HEK293 (cell line): ENCODE results near the gene RCOR3.

ENCODE experiments used
- CTCF ChIA-PET: fragments of 350-600 bp; formaldehyde crosslinking; extraction: SDS; loops from one replicate; lab custom pipeline; 2021; ENCODE audit warnings: antibody characterized with exemption; lab: Yijun Ruan, JAX
- POLR2A ChIA-PET: fragments of 300-600 bp; formaldehyde crosslinking; extraction: SDS; loops from one replicate; lab custom pipeline; 2020; ENCODE audit warnings: antibody characterized with exemption, inconsistent platforms; lab: Yijun Ruan, JAX
- H3K27ac ChIP-seq: fragments of 200-500 bp; sonication (Bioruptor generic); 2 replicates; pipeline ENCODE4 v1.5.1; 2014; ENCODE audit warnings: low read depth, low read length, control low read depth, inconsistent platforms; ENCODE audit errors: extremely low read depth
- H3K36me3 ChIP-seq, 2 experiments: fragments of 200-500 bp in 1 of 2; sonication (Bioruptor generic) in 1 of 2; 1 replicate in 1 of 2; 2 replicates in 1 of 2; pipeline ENCODE4 v1.5.1; 2014 to 2017; ENCODE audit warnings: inconsistent platforms in 2 of 2, low read length in 2 of 2; ENCODE audit not compliant: control insufficient read depth in 2 of 2, insufficient read depth in 1 of 2
- H3K4me1 ChIP-seq: fragments of 200-500 bp; sonication (Bioruptor generic); 2 replicates; pipeline ENCODE4 v1.5.1; 2014; ENCODE audit warnings: mild to moderate bottlenecking, low read length, inconsistent platforms; ENCODE audit not compliant: control insufficient read depth, insufficient read depth
- H3K4me3 ChIP-seq: 2 replicates; pipeline ENCODE4 v1.5.1; 2011; ENCODE audit warnings: low read depth, mild to moderate bottlenecking, control low read depth, low read length, moderate library complexity
- H3K9me3 ChIP-seq: fragments of 200-500 bp; sonication (Bioruptor generic); 2 replicates; pipeline ENCODE4 v1.5.1; 2014; ENCODE audit warnings: low read depth, low read length, inconsistent platforms; ENCODE audit not compliant: control insufficient read depth, insufficient read depth
- KLF17 ChIP-seq: fragments of 450-650 bp; formaldehyde crosslinking; IDR thresholded peaks from 2 replicates; pipeline ENCODE4 v1.5.1; 2016; ENCODE audit warnings: missing biosample characterization, missing genetic modification characterization
- KLF9 ChIP-seq: fragments of 450-650 bp; formaldehyde crosslinking; IDR thresholded peaks from 2 replicates; pipeline ENCODE4 v1.5.1; 2016; ENCODE audit warnings: missing biosample characterization, missing genetic modification characterization, low read depth
- MEIS1 ChIP-seq: sonication (generic); formaldehyde crosslinking; IDR thresholded peaks from 2 replicates; pipeline ENCODE4 v1.8.1; 2022; ENCODE audit warnings: missing genetic modification reagents, mild to moderate bottlenecking, borderline replicate concordance
- PRDM10 ChIP-seq: fragments of 450-650 bp; formaldehyde crosslinking; IDR thresholded peaks from 2 replicates; pipeline ENCODE4 v1.5.1; 2016; ENCODE audit warnings: missing biosample characterization, missing genetic modification characterization
- YY1 ChIP-seq: fragments of 450-650 bp; formaldehyde crosslinking; IDR thresholded peaks from 2 replicates; pipeline ENCODE4 v1.5.1; 2018; ENCODE audit warnings: missing biosample characterization, missing genetic modification characterization
- ZBTB20 ChIP-seq: fragments of 450-650 bp; formaldehyde crosslinking; IDR thresholded peaks from 2 replicates; pipeline ENCODE4 v1.5.1; 2016; ENCODE audit warnings: missing biosample characterization, missing genetic modification characterization
- ZBTB8A ChIP-seq: fragments of 450-650 bp; formaldehyde crosslinking; IDR thresholded peaks from 2 replicates; pipeline ENCODE4 v1.5.1; 2016; ENCODE audit warnings: missing biosample characterization, missing genetic modification characterization
- ZFP69B ChIP-seq: fragments of 450-650 bp; formaldehyde crosslinking; IDR thresholded peaks from 2 replicates; pipeline ENCODE4 v1.5.1; 2016; ENCODE audit warnings: missing biosample characterization, missing genetic modification characterization
- ZIC2 ChIP-seq: fragments of 450-650 bp; formaldehyde crosslinking; IDR thresholded peaks from 2 replicates; pipeline ENCODE4 v1.5.1; 2016; ENCODE audit warnings: missing biosample characterization, missing genetic modification characterization
- ZNF184 ChIP-seq: fragments of 450-650 bp; IDR thresholded peaks from 2 replicates; pipeline ENCODE4 v1.5.1; 2018; ENCODE audit warnings: missing biosample characterization, mild to moderate bottlenecking, missing genetic modification characterization
- ZNF341 ChIP-seq: fragments of 450-650 bp; formaldehyde crosslinking; IDR thresholded peaks from 2 replicates; pipeline ENCODE4; 2016; ENCODE audit warnings: low read depth, missing biosample characterization, missing genetic modification characterization
- ZNF350 ChIP-seq: fragments of 450-650 bp; formaldehyde crosslinking; IDR thresholded peaks from 2 replicates; pipeline ENCODE4 v1.5.0; 2017; ENCODE audit warnings: missing biosample characterization, mild to moderate bottlenecking, missing genetic modification characterization
- ZNF544 ChIP-seq: fragments of 450-650 bp; formaldehyde crosslinking; IDR thresholded peaks from 2 replicates; pipeline ENCODE4 v1.5.0; 2017; ENCODE audit warnings: missing biosample characterization, missing genetic modification characterization
- ZNF621 ChIP-seq: fragments of 450-650 bp; formaldehyde crosslinking; IDR thresholded peaks from 2 replicates; pipeline ENCODE4 v1.5.1; 2017; ENCODE audit warnings: missing biosample characterization, missing genetic modification characterization
- ZNF707 ChIP-seq: fragments of 450-650 bp; formaldehyde crosslinking; IDR thresholded peaks from 2 replicates; pipeline ENCODE4 v1.5.1; 2016; ENCODE audit warnings: missing biosample characterization, missing genetic modification characterization
- TF ChIP-seq, protein P1 (sequence below): fragments of 450-650 bp; formaldehyde crosslinking; IDR thresholded peaks from 2 replicates; pipeline ENCODE4 v1.5.1; 2016; ENCODE audit warnings: missing biosample characterization, missing genetic modification characterization

The RCOR3 gene

GRCh38 chr1:211330282-211330936 is 71.2 kb downstream of the RCOR3 start (continued):
- TF ChIP-seq ZNF184 (tag by site-specific recombination) (no peak), KLF9 (tag by site-specific recombination) (no peak), ZFP69B (tag by site-specific recombination) (no peak), ZNF621 (tag by site-specific recombination) (no peak), ZBTB8A (tag by site-specific recombination) (no peak), ZNF350 (tag by site-specific recombination) (no peak), ZIC2 (no peak)
- TF ChIP-seq, protein P1, sequence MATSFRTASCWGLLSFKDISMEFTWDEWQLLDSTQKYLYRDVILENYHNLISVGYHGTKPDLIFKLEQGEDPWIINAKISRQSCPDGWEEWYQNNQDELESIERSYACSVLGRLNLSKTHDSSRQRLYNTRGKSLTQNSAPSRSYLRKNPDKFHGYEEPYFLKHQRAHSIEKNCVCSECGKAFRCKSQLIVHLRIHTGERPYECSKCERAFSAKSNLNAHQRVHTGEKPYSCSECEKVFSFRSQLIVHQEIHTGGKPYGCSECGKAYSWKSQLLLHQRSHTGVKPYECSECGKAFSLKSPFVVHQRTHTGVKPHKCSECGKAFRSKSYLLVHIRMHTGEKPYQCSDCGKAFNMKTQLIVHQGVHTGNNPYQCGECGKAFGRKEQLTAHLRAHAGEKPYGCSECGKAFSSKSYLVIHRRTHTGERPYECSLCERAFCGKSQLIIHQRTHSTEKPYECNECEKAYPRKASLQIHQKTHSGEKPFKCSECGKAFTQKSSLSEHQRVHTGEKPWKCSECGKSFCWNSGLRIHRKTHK (tag by site-specific recombination): no peak
- TF ChIP-seq, all 188 proteins: peak for 5

- Histone ChIP-seq H3K4me1 (peaks cover 6% of the 10 kb centered on the region), H3K27ac (no peak overlapping the region), H3K36me3 (no peaks in the 10 kb centered on the region), H3K4me3 (no peak overlapping the region), H3K9me3 (no peaks in the 10 kb centered on the region)
- ChIA-PET POLR2A (interaction anchor here (0.7 to 1.1 kb wide), 3 partner anchors 64 to 464 kb away, joined by 3 read pairs; no protein-coding TSS in a partner anchor), CTCF (interaction anchor here (0.7 to 1.9 kb wide), 4 partner anchors 8 to 324 kb away, joined by 3 to 8 read pairs (median 3); no protein-coding TSS in a partner anchor)
- no peak for TF ChIP-seq ZNF707
Observed at GRCh38 chr1:211331011-211331709, 72.0 kb downstream of the RCOR3 start.

DNA sequence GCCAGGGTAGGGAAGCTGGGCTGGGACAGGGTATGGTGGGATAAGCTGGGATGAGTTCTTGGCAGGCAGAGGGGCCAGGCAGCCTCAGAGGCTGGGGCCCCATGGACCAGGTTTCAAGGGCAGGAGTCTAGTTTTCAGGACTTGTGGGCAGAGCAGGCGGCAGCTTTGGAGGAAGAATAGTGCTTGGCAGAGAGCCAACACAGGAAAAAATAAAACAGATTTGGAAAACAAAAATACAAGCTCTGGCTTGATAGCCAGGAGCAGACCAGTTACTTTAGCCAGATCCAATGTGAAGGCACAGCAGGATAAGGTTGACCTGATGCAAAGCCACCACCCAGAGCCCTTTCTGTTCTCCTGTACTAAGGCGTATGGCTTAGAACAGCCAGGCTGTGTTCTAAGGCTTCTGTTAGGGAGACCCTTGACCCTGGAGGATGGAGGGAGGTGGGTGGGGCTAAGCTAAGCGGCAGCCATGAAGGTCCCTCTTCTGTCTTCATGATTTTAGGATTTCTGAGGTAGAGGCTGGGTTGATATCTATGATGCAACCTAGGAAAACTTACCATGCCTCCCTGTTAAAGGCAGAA is 73.0 kb downstream of the RCOR3 start:
- Histone ChIP-seq H3K36me3 (no peaks in the 10 kb centered on the region), H3K4me1 (peaks cover 6% of the 10 kb centered on the region), H3K27ac (no peak overlapping the region), H3K9me3 (no peaks in the 10 kb centered on the region), H3K4me3 (no peak overlapping the region)
- TF ChIP-seq ZNF341: peak; percentile 44; the same call in 1 of the 2 replicates
- TF ChIP-seq ZNF184 (tag by site-specific recombination): no peak
- TF ChIP-seq ZNF544 (tag by site-specific recombination): 0 out of 2 replicates have a peak, but pooled peaks have one; percentile 44
- peak; percentile 63 for TF ChIP-seq ZBTB20 (tag by site-specific recombination)
- CTCF ChIA-PET: interaction anchor here (0.7 to 1.9 kb wide), 4 partner anchors 9 to 323 kb away, joined by 3 to 8 read pairs (median 3); no protein-coding TSS in a partner anchor
- POLR2A ChIA-PET: no interaction called here

DNA sequence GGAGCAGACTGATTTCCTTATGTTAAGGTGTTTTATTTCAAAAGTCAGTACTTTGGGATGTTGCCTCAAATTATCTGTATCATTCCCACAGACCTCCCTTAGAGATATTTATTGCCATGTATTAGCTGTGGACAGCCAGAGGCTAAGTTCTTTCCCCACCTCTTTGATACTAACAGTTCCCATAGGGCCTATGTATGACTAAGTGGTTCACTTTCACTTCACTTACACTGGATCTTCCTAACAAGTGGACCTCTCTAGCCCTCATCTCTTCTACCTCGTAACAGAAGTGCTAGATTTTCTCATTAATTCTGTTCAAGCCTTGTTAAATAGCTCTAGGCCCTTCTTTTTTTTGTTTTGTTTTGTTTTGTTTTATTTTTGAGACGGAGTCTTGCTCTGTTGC is 73.7 kb downstream of the RCOR3 start:
- H3K4me1 ChIP-seq: peaks cover 6% of the 10 kb centered on the region
- H3K4me3 ChIP-seq: no peak overlapping the region
- no peaks in the 10 kb centered on the region for H3K36me3 ChIP-seq
- ChIA-PET POLR2A (no interaction called here), CTCF (interaction anchor here (0.7 to 1.9 kb wide), 3 partner anchors 9 to 290 kb away, joined by 3 to 8 read pairs (median 4); no protein-coding TSS in a partner anchor)
- H3K27ac ChIP-seq: no peak overlapping the region
- H3K9me3 ChIP-seq: no peaks in the 10 kb centered on the region
- TF ChIP-seq KLF17 (no peak), PRDM10 (tag by site-specific recombination) (0 out of 2 replicates have a peak, but pooled peaks have one; percentile 35), YY1 (tag by site-specific recombination) (no peak), MEIS1 (CRISPR knock-in tag) (no peak)
